PC-9 (cell line): Measurements from ENCODE around the gene SLC17A3. TPM values are rescaled to one million over a fixed set of nuclear protein-coding genes. Genes with fewer than 3 reads are reported as not detected.

Source experiments
- BruUV-seq: library from RNA; stranded (reverse); fragments of 400-500 nt; replicated peaks from 2 replicates; lab custom pipeline; 2021; lab: Mats Ljungman, UMichigan
- CTCF ChIA-PET: fragments of 300-600 bp; sonication (Branson Sonifier 250); formaldehyde crosslinking; loops from one replicate; lab custom pipeline; 2022; ENCODE audit warnings: antibody characterized with exemption; lab: Charles Lee
- POLR2A ChIA-PET: fragments of 300-600 bp; sonication (Branson Sonifier 250); formaldehyde crosslinking; loops from one replicate; lab custom pipeline; 2022; ENCODE audit warnings: antibody characterized with exemption; ENCODE audit not compliant: unreplicated experiment; lab: Charles Lee
- DNase-seq, 2 experiments: peaks; one replicate each; pipeline versions ENCODE4 v3.0.0 to v3.0.0-alpha.2; 2015 to 2022; ENCODE audit warnings: mixed read lengths in 1 of 2
- H2AFZ ChIP-seq: fragments of 200-600 bp; sonication (generic); 2 replicates; pipeline ENCODE4 v1.8.1; 2017; ENCODE audit warnings: antibody characterized with exemption
- H3F3A ChIP-seq: fragments of 200-600 bp; sonication (generic); 2 replicates; pipeline ENCODE4 v1.8.1; 2017; ENCODE audit warnings: antibody characterized with exemption, mild to moderate bottlenecking, low read depth; ENCODE audit not compliant: insufficient read depth
- H3K27ac ChIP-seq: fragments of 200-600 bp; sonication (generic); 2 replicates; pipeline ENCODE4 v1.6.1; 2016; ENCODE audit warnings: mixed run types
- H3K27me3 ChIP-seq: fragments of 200-600 bp; sonication (generic); 2 replicates; pipeline ENCODE4 v1.6.1; 2016; ENCODE audit warnings: low read depth, mixed run types; ENCODE audit not compliant: insufficient read depth
- H3K36me3 ChIP-seq: fragments of 200-600 bp; sonication (generic); 2 replicates; pipeline ENCODE4 v1.6.1; 2016; ENCODE audit warnings: low read depth, mixed run types
- H3K4me1 ChIP-seq: fragments of 200-600 bp; sonication (generic); replicated peaks from 2 replicates; pipeline ENCODE4 v1.6.1; 2016; ENCODE audit warnings: mixed run types; ENCODE audit not compliant: insufficient read depth
- H3K4me2 ChIP-seq: fragments of 200-600 bp; sonication (generic); 2 replicates; pipeline ENCODE4 v1.6.1; 2017; ENCODE audit warnings: mixed run types
- H3K4me3 ChIP-seq: fragments of 200-600 bp; sonication (generic); 2 replicates; pipeline ENCODE4 v1.6.1; 2016; ENCODE audit warnings: mixed run types
- H3K79me2 ChIP-seq: fragments of 200-600 bp; sonication (generic); 2 replicates; pipeline ENCODE4 v1.6.1; 2017; ENCODE audit warnings: low read depth, mixed run types
- H3K9me2 ChIP-seq: fragments of 200-600 bp; sonication (generic); 2 replicates; pipeline ENCODE4 v1.8.1; 2017; ENCODE audit warnings: mild to moderate bottlenecking; ENCODE audit not compliant: insufficient read depth
- H3K9me3 ChIP-seq: fragments of 200-600 bp; sonication (generic); 2 replicates; pipeline ENCODE4 v1.8.1; 2016; ENCODE audit warnings: low read depth; ENCODE audit not compliant: insufficient read depth
- H4K20me1 ChIP-seq: fragments of 200-600 bp; sonication (generic); 2 replicates; pipeline ENCODE4 v1.8.1; 2017; ENCODE audit not compliant: insufficient read depth
- EZH2 ChIP-seq: fragments of 200-600 bp; sonication (generic); IDR thresholded peaks from 2 replicates; pipeline ENCODE4 v1.8.0; 2017; ENCODE audit warnings: antibody characterized with exemption, low read depth
- intact Hi-C: fragments of 100-400 bp; cut with micrococcal nuclease; formaldehyde crosslinking; loops from one replicate; pipeline ENCODE4 v1.10.0; 2022; ENCODE audit not compliant: unreplicated experiment
- total RNA-seq: library from RNA; stranded (reverse); gene quantifications from 2 replicates; pipeline ENCODE4 v1.2.3, GENCODE V29; 2021
- TF ChIP-seq, protein P1 (sequence below): fragments of 200-600 bp; sonication (generic); conservative IDR thresholded peaks from 2 replicates; pipeline ENCODE4 v1.6.1; 2017; ENCODE audit warnings: mixed run types, antibody characterized with exemption, mild to moderate bottlenecking, moderate library complexity

SLC17A3 gene
- total RNA-seq, 1 experiment from 2014 or later = not detected

DNA sequence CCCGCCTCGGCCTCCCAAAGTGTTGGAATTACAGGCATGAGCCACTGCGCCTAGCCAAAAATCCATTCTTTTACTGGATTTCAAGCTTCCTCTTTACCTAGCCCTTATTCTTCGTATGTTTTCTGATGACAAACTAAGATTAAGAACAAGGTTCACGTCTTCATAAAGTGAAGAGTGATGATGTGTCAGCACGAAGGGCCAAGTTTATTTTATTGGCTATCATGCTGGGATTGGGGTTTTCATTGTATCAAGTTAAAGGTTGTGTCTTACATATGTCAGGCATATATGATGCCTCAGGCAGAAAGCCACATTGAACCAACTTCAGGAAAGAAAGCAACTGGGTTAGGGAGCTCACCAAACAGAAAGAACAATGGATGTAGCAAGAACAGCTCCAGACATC is 19.7 kb upstream of the SLC17A3 start:
- ChIA-PET POLR2A (no interaction called here), CTCF (interaction anchor here (0.6 kb wide), 1 partner anchor 867 kb away, joined by 3 read pairs; no protein-coding TSS in a partner anchor)
- Histone ChIP-seq H3K9me2 (no peaks in the 10 kb centered on the region), H3K27ac (no peak overlapping the region), H4K20me1 (no peaks in the 10 kb centered on the region), H3K4me2 (no peak overlapping the region), H3K79me2 (no peaks in the 10 kb centered on the region), H3K4me3 (no peak overlapping the region), H3K9me3 (no peaks in the 10 kb centered on the region), H2AFZ (no peak overlapping the region), H3K36me3 (no peaks in the 10 kb centered on the region), H3K4me1 (no peaks in the 10 kb centered on the region), H3K27me3 (no peaks in the 10 kb centered on the region), H3F3A (no peaks in the 10 kb centered on the region)
- TF ChIP-seq, protein P1, sequence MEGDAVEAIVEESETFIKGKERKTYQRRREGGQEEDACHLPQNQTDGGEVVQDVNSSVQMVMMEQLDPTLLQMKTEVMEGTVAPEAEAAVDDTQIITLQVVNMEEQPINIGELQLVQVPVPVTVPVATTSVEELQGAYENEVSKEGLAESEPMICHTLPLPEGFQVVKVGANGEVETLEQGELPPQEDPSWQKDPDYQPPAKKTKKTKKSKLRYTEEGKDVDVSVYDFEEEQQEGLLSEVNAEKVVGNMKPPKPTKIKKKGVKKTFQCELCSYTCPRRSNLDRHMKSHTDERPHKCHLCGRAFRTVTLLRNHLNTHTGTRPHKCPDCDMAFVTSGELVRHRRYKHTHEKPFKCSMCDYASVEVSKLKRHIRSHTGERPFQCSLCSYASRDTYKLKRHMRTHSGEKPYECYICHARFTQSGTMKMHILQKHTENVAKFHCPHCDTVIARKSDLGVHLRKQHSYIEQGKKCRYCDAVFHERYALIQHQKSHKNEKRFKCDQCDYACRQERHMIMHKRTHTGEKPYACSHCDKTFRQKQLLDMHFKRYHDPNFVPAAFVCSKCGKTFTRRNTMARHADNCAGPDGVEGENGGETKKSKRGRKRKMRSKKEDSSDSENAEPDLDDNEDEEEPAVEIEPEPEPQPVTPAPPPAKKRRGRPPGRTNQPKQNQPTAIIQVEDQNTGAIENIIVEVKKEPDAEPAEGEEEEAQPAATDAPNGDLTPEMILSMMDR = no peak
- TF ChIP-seq EZH2 = no peak
- no TSS peak for BruUV-seq
- no peak for DNase-seq
- intact Hi-C loops = no loop called here

GRCh38 chr6:25892877-25893276 is 18.8 kb upstream of the SLC17A3 start:
- Histone ChIP-seq H4K20me1 (no peaks in the 10 kb centered on the region), H2AFZ (no peak overlapping the region), H3K9me3 (no peaks in the 10 kb centered on the region), H3K27me3 (no peaks in the 10 kb centered on the region), H3K4me3 (no peak overlapping the region), H3K27ac (no peak overlapping the region), H3K79me2 (no peaks in the 10 kb centered on the region), H3K4me1 (no peaks in the 10 kb centered on the region), H3F3A (no peaks in the 10 kb centered on the region), H3K36me3 (no peaks in the 10 kb centered on the region), H3K4me2 (no peak overlapping the region), H3K9me2 (no peaks in the 10 kb centered on the region)
- CTCF ChIA-PET = no interaction called here
- POLR2A ChIA-PET = no interaction called here
- no TSS peak for BruUV-seq
- DNase-seq = no peak
- TF ChIP-seq, protein P1 = no peak
- intact Hi-C loops = no loop called here

- ChIA-PET POLR2A (interaction anchor here (0.5 to 0.6 kb wide), 2 partner anchors 62 to 299 kb away, joined by 3 to 9 read pairs; no protein-coding TSS in a partner anchor), CTCF (interaction anchor here (0.7 to 1.0 kb wide), 2 partner anchors 8 to 172 kb away, joined by 3 to 4 read pairs; no protein-coding TSS in a partner anchor)
- no peaks in the 10 kb centered on the region for H3K36me3 ChIP-seq
- BruUV-seq = no TSS peak
- no peaks in the 10 kb centered on the region for H3K79me2 ChIP-seq
- H3K9me3 ChIP-seq = 0 out of 2 replicates have a peak, but pooled peaks cover 2% of the 10 kb centered on the region
- no peak overlapping the region for H3K27ac ChIP-seq
- no peak overlapping the region for H2AFZ ChIP-seq
- no peaks in the 10 kb centered on the region for H3K9me2 ChIP-seq
- no peak for TF ChIP-seq EZH2
- TF ChIP-seq, protein P1 = peak; percentile 72
- DNase-seq = peak; percentile 42
- no peaks in the 10 kb centered on the region for H3K4me1 ChIP-seq
- no peak overlapping the region for H3K4me2 ChIP-seq
- H3K4me3 ChIP-seq = no peak overlapping the region
- intact Hi-C loops = loop anchor here (1.0 to 2.0 kb wide), 6 partner anchors 113 to 667 kb away; no protein-coding TSS in a partner anchor
- no peaks in the 10 kb centered on the region for H4K20me1 ChIP-seq
- no peaks in the 10 kb centered on the region for H3K27me3 ChIP-seq
- H3F3A ChIP-seq = no peaks in the 10 kb centered on the region
Observed at GRCh38 chr6:25889877-25890853, 16.1 kb upstream of the SLC17A3 start.
